ENCODE data around the gene IRAK2.

DNA sequence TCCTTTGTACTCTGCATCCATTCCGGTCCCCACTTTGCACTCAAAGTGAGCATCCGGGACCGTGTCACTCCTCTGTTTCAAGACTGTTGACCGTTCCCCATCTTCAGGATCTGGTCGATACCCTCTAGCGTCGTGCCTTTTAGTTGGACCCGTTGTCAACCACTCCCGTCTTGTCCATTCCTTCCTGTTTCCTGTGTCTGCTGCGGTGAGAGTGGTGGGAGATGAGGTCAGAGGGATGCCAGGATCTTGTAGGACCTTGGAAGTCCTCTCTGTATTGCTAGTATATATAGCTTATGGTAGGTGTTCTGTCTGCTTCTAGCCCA lies 48.6 kb upstream of the IRAK2 start:
- no peak for TF ChIP-seq POLR2AphosphoS5 (IDR thresholded peaks at IDR 0.05)
- no peak for TF ChIP-seq CTCF (IDR thresholded peaks at IDR 0.05)
- no peak for TF ChIP-seq POLR2A (IDR thresholded peaks at IDR 0.05)
